IPS-NIHi7 (cell line): Measurements from ENCODE around the gene SCUBE1.
A peak's percentile ranks its signal among the peaks of the same experiment; 100 is the strongest.

Source experiments
- DNase-seq: peaks from one replicate; pipeline ENCODE4 v3.0.0; 2012; ENCODE audit warnings: mixed read lengths; ENCODE audit errors: extremely low spot score

The SCUBE1 gene

GRCh38 chr22:43239193-43239780, 103.9 kb downstream of the SCUBE1 start:
- no peak for DNase-seq

- no peak for DNase-seq
Measured at GRCh38 chr22:43238526-43239006, 104.6 kb downstream of the SCUBE1 start.

- no peak for DNase-seq
Measured at GRCh38 chr22:43237280-43237679, 105.9 kb downstream of the SCUBE1 start.

DNA sequence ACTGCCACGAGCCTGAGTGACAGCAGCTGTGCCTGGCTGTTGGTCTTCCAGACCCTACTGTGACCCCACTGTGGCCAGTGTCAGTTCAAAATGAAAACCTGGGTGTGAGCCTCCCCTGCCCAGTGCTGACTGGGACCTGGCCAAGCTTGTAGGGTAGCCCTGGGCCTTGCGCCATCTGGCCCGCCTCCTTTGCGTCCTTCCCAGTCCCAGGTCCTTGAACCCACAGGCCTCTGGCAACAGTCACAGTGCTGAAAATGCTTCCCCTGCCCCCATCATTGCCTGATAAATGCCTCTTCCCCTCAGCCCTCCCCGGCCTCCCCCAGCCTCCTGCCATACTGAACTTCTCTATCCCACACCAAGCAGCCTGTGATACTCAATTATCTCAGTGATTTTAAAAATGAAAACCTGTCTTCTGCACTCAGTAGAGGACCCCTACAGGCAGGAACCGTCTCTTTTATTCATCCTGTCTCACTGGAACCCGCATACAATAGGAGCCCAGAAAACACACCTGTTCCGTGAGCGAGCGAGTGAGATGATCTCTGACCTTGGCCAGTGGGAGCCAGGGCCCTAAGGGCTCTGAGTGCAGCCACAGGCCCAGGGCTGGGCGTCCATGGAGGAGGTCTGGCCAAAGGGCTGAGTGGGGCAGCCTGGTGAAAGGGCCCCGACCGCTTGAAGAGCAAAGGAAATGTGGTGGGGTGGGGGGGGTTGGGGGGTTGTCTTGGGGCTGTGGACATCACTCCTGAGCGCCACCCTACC, 106.6 kb downstream of the SCUBE1 start:
- no peak for DNase-seq

GRCh38 chr22:43235445-43236409, 107.4 kb downstream of the SCUBE1 start:
- no peak for DNase-seq

DNA sequence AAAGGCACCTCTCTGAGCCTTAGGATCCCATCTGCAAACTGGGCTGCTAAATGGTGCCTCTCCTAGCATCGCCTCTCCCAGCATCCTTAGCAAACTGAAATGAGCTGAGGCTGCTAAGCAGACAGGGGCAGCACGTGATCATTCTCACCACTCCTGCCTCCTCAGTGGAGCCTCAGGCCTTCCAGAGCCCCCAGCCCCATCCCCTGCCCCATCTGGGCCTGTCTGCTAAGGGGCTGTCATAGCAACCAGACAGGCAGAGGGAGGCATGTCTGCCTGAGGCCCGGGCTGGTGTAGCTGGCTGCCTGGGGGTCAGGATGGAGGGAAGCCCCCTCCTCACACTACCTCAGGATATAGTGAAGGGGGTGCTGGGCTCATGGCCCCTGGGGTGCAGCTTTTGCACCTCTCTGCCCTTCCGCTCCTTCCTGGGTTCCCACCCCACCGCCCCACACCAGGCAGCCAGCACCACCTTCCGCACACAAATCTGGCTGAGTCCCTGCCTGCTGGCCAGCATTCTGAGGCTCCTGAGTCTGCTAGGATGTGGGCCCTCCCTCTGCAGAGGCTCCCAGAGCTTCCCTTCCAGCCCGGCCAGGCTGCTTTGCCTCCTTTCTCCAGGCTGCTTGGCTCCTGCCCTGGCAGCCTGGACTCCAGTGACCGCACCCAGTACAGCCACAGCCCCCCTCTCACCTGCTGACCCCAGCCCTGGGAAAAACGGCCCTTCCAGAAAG, 108.7 kb downstream of the SCUBE1 start:
- DNase-seq, result no peak

DNA sequence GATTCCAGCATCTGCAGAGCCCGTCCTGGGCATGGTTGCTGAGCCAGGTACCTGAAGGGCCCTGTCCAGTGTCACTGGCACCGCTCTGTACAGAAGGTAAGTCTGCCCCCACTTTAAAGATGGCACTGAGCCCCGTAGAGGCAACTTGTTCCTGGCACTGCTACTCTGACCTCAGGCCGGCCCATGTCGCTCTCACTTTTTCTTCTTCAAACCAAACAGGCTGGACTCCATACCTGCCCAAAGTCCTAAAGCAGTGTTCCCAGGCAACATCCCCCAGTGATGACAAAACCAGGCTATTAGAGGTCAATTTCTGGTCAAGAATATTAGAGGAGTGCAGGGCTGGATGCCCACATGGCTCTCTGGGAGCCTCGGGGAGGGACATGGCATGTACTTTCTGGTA, 109.6 kb downstream of the SCUBE1 start:
- DNase-seq, result no peak

GRCh38 chr22:43232445-43232844, 110.7 kb downstream of the SCUBE1 start:
- no peak for DNase-seq

GRCh38 chr22:43231724-43232034, 111.5 kb downstream of the SCUBE1 start:
- DNase-seq, result no peak

GRCh38 chr22:43230971-43231723, 112.0 kb downstream of the SCUBE1 start:
- peak; percentile 89 for DNase-seq

- no peak for DNase-seq
Measured at GRCh38 chr22:43230571-43230970, 112.6 kb downstream of the SCUBE1 start.

DNA sequence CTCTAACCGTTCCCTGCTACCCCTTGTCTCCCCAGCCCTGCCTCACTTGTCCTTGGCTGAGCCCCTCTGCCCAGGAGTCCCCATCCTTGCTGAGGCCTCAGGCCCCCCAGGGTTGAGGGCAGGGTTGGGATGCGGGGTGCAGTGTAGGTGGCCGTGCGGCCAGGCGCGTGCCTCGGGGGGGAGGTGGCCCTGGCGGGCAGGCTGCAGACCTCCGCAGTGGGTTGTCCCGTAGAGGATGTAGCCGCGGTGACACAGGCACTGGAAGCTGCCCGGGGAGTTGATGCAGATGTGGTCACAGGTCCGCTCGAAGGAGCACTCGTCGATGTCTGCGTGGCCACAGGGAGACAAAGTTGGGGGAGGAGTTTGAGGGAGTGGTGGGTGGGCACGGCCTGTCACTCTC, 114.3 kb downstream of the SCUBE1 start:
- DNase-seq, result no peak

- peak; percentile 81 for DNase-seq
Measured at GRCh38 chr22:43228330-43228729, 114.8 kb downstream of the SCUBE1 start.

DNA sequence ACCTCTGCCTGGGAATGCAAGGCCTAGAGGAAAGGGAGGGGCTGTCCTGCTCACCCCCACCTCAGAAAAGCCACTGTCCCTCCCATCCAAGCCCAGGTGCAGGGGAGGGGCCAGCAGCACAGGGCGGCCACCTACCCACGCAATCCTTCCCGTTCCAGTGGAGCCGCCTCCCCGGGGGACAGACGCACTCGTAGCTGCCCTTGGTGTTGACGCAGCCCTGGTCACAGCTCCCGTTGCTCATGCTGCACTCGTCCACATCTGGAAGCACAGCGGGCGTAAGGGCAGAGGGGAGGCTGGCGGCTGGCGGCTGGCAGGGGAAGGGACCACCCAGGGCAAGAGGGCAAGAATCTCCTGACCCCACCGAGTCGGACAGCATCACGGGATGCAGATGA, 115.9 kb downstream of the SCUBE1 start:
- DNase-seq, result no peak

- DNase-seq, result peak; percentile 86
Measured at GRCh38 chr22:43226377-43227238, 116.6 kb downstream of the SCUBE1 start.

DNA sequence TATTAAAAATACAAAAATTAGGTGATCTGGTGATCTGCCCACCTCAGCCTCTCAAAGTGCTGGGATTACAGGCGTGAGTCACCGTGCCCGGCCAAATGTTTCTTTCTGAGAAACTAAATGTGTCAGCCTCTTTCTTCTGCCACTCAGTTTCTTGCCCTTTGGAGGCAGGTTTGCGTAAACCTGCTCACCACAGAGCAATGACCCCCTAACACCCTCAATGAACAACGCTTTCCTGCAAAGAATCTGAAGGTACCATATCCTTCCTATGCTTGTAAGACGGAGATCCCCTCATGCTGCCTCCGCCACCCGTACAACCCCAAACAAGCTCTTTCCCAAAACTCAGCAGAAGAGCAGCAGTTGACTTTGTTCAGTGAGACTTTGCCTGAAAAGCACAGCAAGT, 117.6 kb downstream of the SCUBE1 start:
- DNase-seq, result no peak

GRCh38 chr22:43222987-43223386, 120.2 kb downstream of the SCUBE1 start:
- no peak for DNase-seq

DNA sequence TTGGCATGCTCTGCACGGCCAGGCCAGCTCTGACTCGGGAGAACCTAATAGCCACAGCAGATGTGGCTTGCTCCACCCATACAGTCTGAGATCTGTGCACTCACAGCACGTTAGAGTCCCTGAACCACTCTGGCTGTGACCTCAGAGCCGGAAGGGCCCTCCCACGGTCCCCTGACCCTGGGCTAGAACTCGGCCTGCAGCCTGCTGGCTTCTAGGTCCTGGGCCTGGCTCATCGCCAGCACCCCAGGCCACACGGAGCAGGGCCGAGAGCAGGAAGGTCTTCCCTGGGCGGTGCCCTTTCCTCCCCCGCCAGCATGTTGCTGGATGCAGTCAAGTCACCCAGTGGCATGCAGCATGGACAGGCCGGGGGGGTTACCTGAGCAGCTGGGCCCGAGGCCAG, 120.9 kb downstream of the SCUBE1 start:
- no peak for DNase-seq

- DNase-seq, result no peak
Measured at GRCh38 chr22:43220625-43221380, 122.4 kb downstream of the SCUBE1 start.
